GM12891 (cell line): ENCODE measurements around the gene APBB1.

Experiments
- POLR2A ChIP-seq: IDR thresholded peaks from 2 replicates; pipeline ENCODE4 v1.6.1; 2011; ENCODE audit warnings: low read depth, low read length, control low read depth
- POLR2AphosphoS5 ChIP-seq: IDR thresholded peaks from 2 replicates; pipeline ENCODE4 v1.6.1; 2011; ENCODE audit warnings: low read depth, low read length, control low read depth
- POU2F2 ChIP-seq: IDR thresholded peaks from 2 replicates; pipeline ENCODE4 v1.6.1; 2011; ENCODE audit warnings: low read depth, mild to moderate bottlenecking, control low read depth, low read length, moderate library complexity
- SPI1 ChIP-seq: IDR thresholded peaks from 2 replicates; pipeline ENCODE4 v1.6.1; 2011; ENCODE audit warnings: low read depth, low read length, control low read depth
- TAF1 ChIP-seq: IDR thresholded peaks from 2 replicates; pipeline ENCODE4 v1.6.1; 2011; ENCODE audit warnings: low read depth, low read length, control low read depth

DNA sequence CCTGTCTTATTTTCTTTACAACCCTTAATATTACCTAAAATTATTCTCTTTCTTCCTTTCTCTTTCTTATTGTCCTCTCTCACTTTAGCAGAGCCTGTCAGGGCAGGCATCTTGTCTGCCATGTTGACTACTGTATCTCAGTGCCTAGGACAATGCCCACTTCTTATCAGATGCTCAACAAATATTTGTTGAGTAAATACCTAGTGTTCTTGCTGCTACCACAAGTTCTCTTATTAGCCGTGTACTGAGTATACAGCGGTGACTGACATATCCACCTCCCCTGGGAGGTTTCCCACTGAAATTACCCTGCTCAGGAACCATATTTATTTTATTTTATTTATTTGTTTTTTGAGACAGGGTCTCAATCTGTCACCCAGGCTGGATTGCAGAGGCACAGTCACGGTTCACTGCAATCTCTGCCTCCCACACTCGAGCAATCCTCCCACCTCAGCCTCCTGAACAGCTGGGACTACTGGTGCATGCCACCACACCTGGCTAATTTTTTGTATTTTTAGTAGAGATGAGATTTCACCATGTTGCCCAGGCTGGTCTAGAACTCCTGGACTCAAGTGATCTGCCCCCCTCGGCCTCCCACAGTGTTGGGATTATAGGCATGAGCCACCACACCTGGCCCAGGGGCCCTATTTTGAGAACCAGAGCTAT lies 15.2 kb upstream of the APBB1 start:
- TF ChIP-seq POLR2A (no peak), POLR2AphosphoS5 (no peak), TAF1 (no peak), SPI1 (no peak), POU2F2 (no peak)
